Measurements from ENCODE around the gene PVR.
"Not testable (repeated sequence)": the region's sequence is repeated elsewhere in the genome, so short reads cannot be mapped to it uniquely, and the experiment has no call there.

PVR gene, protein sequence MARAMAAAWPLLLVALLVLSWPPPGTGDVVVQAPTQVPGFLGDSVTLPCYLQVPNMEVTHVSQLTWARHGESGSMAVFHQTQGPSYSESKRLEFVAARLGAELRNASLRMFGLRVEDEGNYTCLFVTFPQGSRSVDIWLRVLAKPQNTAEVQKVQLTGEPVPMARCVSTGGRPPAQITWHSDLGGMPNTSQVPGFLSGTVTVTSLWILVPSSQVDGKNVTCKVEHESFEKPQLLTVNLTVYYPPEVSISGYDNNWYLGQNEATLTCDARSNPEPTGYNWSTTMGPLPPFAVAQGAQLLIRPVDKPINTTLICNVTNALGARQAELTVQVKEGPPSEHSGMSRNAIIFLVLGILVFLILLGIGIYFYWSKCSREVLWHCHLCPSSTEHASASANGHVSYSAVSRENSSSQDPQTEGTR

DNA sequence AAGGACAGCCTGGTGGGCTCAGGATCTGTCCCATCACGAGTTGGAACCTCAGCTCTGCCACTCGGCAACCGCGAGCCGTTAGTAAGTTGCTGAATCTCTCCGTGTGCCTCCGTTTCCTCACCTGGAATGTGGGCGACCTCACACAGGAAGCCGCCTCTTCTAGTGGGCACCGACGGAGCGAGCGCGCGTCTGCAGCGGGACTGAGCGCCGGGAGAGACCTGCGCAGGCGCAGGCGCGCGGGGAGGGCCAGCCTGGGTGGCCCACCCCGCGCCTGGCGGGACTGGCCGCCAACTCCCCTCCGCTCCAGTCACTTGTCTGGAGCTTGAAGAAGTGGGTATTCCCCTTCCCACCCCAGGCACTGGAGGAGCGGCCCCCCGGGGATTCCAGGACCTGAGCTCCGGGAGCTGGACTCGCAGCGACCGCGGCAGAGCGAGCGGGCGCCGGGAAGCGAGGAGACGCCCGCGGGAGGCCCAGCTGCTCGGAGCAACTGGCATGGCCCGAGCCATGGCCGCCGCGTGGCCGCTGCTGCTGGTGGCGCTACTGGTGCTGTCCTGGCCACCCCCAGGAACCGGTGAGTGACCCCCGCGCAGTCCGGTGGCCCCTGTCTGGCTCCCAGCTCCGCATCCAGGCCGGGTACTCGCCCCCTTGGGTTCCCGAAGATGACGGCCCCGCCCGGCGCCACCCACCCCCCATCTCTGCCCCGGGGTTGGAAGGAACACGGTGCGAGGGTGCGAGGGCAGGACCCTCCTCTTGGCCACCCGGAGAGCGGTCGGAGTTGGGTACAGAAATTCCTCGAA is at the start of gene PVR:
Gene PVR (plus strand): TSS at position 306 of the 797 bp plus-strand sequence. CDS start 187 bp downstream, at position 493.
- peak; percentile 70 for DNase-seq

DNA sequence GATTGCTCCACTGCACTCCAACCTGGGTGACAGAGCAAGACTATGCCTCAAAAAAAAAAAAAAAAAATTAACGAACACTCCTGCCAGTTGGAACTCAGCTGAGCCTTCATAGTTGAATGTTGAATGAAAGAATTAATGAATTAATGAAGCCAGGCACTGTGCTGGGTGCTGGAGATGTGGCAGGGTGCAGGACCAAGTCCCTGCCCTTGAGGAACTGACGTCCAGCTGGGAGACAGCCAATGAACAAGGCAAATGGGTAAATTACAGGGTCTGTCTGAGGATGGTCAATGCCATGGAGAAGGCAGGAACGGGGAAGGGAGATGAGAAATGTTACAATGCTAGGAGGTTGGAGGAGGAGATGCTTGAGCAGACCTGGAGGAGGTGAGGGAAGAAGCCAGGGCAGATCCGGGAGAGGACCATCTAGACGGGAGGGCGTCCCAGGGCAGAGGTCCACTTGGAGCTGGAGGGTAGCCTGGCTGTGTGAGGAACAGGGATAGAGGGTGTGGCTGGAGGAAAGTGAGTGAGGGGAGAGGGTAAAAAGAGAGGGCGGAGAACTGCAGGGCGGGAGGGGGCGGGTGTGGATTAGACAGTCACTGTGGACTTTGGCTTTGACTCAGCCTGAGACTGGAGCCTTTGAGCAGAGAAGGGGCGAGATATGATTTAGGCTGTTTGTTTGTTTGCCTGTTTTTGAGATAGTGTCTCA is 47.1 kb upstream of the PVR start:
- DNase-seq, result no peak

DNA sequence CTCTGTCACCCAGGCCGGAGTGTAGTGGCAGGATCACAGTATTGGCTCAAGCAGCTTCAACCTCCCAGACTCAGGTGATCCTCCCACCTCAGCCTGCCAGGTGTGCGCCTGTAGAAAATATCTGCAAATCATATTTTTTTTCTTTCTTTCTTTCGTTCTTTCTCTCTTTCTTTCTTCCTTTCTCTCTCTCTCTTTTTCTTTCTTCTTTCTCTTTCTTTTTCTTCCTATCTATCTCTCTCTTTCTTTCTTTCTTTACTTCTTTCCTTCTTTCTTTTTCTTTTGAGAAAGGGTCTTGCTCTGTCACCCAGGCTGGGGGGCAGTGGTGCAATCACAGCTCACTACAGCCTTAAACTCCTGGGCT is 46.6 kb upstream of the PVR start:
- DNase-seq, result no peak

DNA sequence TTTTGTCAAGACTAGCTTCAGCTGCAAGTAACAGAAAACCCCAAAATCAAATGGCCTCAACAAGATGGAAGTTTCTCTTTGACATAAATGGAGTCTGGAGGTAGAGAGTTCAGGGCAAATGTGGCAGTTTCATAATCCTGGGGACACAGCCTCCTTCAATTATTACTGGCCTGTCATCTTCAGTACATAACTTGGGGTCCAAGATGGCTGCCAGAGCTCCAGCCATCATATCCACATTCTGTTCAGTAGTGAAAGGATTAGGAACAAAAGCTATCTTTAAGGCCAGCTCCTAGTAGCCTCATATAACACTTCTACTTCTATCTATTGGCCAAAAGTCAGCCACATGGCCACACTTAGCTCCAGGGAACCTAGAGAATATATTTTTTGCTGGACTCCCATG is 45.4 kb upstream of the PVR start:
- DNase-seq, result no peak

DNA sequence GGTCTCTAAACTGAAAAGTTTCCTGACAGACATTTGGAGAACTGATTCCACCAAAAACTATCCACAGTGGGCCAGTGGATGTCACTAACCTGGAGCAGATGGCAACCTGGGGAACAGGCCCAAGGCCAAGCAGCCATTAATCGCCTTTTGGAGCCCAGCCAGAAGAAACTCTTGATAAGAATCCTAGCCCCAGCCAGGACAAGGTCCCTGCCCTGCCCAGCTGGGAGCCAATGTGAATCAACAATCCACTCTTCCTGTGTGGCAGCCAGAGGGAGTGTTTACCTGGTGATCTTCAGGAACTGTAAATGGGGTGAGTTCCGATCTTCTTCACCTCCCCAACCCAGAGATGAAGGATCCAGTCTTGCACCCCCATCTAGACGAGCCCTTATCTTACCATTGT is 44.8 kb upstream of the PVR start:
- DNase-seq, result no peak

DNA sequence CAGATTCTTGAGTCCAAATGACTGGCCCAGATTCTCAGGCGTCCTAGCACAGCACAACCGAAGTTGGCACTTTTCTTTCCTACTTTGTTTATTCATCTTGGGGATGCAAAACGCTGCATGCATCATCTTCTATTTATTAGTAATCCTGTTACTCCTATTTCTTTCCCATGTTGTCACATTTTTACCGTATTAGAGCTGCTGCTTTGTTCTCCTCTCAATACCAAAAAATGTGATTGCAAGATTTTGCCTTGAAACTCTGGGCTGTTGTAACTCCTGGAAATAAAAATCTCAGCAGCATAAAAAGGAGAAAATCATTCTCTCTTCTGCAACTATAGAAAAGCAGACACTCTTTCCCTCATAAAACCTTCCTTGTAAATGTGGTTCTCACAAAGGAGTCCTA is 43.2 kb upstream of the PVR start:
- no peak for DNase-seq

DNA sequence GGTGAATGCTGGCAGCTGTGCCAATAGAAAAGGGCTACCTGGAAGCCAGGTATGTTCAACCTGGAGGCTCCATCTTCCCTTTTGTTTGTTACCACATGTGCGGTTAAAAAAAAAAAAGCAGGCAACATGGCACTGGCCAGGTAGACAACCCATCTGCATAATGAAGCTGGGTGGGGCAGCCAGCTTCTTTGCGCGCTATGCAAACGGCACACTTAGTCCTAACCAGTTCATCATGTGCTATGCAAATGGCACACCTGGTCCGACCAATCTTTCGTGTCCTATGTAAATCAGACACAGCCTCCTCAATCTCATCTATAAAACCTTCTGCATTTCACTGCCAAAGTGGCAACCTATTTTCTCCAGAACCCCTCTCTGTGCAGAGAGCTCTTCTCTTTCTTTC is 41.6 kb upstream of the PVR start:
- DNase-seq, result no peak

DNA sequence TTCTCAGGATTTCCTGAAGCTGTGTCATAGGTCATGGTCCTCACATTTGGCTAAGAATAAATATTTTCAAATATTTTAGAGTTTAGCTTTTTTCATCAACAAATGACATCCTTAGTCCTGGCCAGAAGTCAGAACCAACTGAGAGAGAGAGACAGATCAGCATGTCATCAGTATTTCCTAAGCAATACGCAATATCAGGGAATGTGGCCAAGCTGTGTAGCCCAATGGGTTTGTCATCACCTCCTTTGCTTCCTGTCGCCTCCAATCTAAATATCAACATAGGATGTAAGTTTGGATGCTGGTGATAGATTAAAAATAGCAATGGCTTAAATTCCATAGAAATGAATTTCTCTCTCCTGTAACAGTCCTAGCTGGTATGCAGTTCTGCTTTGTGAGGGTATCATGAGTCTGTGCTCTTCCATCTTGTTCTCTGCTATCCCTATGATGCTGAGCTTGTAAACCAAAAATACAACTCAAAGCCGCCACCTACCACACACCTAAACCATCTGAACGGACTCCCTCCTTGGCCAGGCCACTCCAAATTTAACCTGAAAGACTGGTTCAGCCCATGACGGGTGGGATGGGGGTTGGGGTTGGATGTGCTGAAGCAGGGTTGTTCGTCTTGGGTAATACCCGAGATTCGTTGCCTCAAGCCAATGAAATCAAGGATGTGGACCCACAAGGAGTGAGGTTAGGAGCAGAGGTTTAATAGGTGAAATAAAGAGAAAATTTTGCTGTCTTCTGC is 40.3 kb upstream of the PVR start:
- DNase-seq, result no peak

DNA sequence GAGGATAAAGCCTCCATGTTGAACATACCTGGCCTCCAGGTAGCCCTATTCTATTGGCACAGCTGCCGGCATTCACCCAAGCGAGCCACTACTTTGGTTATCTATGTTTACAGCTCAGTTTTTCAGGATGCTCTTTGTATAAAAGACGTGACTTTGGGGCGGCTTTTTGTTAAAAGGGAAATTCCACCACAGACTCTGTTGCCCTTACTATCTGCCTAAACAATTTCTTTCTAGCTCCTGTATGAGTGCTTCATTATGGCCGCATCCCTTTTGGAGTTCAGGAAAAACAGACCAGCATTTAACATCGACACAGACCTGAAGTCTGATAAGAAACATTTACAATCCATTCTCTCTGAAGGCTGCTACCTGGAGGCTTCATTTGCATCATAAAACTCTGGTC is 39.5 kb upstream of the PVR start:
- no peak for DNase-seq

DNA sequence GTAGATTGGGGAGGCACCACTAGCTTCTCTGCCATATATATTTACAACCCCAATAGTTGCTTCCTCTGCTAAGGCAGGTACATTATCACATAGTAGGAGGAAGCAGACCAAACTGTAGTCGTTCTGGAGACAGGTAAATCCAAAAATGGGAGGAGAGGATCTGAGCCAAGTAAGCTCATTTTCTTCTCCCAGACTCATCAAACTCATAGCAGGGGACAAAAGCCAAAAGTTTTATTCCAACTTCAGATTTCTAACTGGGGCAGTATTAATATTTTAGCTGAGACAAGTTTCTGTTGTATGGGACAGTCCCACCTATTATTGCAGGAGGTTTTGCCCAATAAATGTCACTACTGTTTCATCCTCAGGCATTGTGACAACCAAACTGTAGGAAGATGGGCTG is 38.2 kb upstream of the PVR start:
- DNase-seq, result no peak

DNA sequence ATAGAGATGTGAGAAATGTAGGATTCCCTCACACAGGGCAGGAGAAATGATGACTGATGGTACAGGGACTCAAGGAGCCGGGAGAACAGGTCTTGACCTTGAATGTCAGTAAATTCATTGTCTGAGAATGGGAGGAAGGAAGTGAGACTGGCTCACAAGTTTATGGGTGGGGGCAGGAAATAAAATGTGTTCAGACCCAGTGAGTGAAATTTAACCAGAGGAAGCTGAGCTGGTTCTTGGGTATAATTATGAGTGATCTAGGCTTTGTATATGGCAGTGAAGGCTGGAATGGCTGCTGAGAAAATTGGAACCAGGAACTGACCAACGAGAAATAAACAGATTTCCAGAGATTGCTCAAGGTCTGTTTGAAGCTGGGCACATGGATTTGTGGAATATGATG is 36.7 kb upstream of the PVR start:
- no peak for DNase-seq

DNA sequence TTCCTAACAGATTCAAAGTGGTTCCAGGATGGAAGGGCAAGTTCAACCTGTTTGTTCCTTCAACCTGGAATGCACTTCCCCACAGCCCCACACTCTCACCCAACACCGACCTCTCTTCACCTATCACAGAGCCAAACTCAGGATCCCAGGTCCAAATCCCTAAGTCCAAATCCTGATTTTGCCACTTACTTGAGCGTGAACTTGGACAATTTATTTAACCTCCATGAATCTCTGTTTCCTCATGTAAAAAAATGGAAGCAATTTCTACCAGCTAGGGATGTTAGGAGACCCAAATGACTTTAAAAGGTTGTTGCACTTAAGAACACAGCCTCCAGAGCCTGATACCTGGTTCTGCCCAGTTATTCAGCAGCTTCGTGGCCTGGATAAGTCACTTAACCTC is 35.8 kb upstream of the PVR start:
- DNase-seq, result no peak

DNA sequence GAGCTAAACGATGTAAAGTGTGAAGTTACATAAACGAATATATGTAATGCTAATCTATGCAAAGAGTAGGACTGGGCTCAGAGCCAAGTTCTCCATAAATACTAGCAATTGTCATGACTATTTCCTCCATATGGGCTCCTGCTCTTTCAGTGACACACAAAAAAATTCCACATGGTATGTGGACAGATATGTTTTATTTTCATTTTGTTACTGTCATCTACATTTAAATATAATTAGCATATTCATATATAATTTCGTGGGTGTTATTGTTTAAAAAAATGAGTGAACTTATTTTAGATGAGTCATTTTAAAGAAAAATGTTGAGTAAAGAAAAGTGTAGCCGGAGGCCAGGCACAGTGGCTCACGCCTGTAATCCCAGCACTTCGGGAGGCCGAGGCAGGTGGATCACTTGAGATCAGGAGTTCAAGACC is 35.3 kb upstream of the PVR start:
- DNase-seq, result no peak

DNA sequence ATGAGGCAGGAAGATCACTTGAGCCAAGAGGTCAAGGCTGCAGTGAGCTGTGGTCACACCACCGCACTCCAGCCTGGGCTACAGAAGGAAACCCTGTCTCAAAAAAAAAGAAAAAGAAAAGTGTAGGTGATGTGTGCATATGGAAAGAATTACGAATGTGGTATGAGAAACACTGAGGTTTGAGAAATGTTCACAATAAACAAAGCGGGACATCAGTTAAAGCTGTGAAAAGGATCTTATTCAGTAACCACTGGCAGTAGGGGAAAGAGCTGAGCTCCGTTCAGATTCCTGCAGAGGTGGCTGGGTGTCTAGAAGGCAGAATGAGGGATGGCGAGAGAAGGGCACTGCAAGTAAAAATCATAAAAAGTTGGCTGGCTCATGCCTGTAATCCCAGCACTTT is 34.5 kb upstream of the PVR start:
- no peak for DNase-seq

DNA sequence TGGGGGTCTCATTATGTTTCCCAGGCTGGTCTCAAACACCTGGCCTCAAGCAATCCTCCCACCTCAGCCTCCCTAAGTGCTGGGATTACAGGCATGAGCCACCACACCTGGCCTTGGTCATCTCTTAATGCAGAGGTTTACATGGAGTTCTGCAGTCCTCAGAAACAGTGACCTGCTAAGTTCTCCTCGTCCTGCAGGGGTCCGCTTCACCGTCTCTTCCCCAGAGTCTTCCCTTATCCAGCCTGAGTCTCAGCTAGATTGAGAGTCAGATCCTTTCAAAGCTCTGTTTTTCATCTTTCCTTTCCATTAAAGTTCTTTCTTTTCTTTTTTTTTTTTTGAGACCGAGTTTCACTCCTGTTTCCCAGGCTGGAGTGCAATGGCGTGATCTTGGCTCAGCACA is 33.2 kb upstream of the PVR start:
- not testable (repeated sequence) for DNase-seq

DNA sequence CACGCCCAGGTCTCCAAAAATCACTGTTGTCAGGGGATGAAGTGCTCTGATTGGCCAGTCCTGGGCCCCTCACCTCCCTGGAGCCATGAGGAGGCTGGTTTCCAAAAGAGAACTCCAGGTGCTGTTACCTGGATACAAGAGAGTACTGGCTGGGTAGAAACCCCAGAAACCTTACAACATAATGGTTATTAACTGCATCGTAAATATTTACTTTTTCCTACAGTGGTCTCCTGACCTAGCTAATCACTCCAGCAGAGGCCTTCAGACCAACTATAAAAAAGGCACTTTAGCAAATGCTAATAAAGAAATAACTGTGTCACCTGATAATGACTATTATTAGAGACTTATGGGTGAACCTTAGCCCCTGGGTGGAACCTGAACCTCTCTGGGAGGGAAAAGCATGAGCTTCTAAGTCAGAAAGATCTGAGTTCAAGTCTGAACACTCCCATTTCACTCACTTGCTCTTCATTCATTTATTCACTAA is 31.9 kb upstream of the PVR start:
- DNase-seq, result no peak

DNA sequence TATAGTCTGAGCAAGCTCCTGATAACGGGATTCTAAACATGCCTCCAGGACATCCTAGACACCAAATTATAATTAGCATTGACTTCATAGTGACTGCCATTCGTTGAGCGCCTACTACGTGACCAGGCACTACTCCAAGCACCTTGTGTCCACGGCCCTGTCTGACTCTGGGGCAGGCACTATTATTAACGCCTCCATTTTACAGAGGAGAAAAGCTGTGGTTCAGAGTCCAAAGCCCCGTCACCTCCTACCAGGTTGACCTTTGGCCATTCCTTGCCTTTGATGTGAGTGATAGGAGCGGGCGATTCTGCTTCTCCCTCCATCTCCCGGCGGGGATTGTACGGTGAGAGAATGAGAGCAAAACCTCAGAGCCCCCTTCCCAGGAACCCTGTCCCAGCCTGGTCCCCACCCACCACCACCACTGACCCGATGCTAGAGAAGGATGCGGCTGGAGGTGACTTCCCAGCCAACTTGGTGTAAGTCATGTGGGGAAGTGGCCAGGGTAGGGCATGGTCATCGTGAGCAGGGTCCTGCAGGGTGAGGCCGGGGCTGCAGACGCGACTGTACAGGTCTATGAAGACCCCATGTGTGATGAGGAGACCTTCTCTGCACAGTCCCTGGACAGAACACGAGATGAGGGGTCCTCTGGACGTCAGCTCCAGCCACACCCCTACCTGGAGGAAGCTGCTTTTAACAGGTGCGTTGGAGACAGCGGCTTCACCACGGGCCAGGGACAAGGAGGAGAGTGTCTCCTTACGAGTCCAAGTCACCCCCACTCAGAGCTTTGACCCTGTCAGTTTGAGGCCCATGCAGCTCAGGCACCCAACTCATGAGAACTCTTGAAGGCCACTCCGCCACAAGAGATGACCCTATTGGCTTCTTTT is 30.2 kb upstream of the PVR start, which contains the start of gene IGSF23:
Gene IGSF23 (plus strand): TSS at position 269 of the 884 bp plus-strand sequence. CDS start 83 bp downstream, at position 352.
- DNase-seq, result no peak

DNA sequence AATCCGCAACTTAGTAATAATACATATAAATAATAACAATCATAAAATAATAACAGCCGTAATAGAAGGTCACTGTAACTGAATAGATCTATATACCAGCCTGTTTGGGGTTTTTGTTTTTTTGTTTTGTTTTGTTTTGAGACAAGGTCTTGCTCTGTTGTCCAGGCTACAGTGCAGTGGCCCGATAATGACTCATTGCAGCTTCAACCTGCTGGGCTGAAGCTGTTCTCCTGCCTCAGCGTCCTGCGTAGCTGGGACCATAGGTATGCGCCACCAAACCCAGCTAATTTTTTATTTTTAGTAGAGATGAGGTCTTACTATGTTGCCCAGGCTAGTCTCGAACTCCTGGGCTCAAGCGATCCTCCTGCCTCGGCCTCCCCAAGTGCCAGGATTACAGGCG is 29.4 kb upstream of the PVR start:
- no peak for DNase-seq

DNA sequence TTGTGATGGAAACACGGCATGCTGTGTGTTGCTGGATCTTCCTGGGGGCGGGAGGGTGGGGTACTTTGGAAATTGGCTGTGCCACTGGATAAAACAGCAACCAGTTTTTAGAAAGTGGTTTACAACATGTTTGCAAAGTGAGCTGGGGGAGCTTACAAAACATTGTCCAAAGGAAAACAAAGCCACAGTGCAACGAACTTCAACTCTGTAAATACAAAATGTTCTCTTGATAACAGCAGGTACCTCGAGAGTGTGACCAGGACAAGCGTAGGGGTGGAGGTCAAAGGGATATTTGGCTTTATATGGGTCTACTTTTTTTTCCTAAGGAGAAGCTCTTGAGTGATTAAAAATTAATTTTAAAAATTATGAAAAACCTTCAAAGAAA is 27.9 kb upstream of the PVR start:
- no peak for DNase-seq

DNA sequence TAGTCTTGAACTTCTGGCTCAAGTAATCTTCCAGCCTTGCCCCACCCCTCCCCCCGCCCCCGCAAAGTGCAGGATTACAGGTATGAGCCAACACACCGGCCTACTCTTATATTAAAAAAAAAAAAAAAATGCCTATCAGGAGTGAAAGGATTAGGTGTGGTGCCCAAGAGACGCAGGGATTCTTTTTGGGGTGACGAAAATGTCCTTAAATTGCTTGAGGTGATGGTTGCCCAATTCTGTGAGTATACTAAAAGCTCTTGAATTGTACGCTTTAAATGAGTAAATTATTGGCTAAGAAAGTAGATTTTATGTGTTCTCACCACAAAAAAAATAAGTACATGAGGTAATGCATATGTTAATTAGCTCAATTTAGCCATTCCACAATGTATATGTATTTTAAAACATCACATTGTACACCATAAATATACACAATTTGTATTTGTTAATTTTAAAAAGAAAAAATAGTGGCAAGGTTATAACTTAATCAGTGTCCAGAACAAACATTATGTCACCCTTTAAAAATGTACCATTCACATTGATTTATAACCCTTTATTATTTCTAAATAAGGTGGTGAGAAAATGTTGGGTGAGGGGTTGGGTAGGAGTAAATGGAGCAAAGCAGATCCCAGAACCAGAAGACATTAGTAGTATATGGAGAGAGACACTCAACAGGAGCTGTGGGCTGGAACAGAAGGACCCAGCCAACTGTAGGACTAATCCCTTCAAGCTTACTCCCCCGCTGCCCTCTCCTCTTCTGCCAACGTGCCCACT is 26.4 kb upstream of the PVR start:
- no peak for DNase-seq

Data from activated effector memory CD4-positive, alpha-beta T cell treated with anti-CD3 and anti-CD28 coated beads, Interleukin-2, amount 50 U/mL, for 16 hours (primary cell).